ENCODE data around the gene CNOT4.
"Not testable (repeated sequence)": the region's sequence is repeated elsewhere in the genome, so short reads cannot be mapped to it uniquely, and the experiment has no call there.

The CNOT4 gene

DNA sequence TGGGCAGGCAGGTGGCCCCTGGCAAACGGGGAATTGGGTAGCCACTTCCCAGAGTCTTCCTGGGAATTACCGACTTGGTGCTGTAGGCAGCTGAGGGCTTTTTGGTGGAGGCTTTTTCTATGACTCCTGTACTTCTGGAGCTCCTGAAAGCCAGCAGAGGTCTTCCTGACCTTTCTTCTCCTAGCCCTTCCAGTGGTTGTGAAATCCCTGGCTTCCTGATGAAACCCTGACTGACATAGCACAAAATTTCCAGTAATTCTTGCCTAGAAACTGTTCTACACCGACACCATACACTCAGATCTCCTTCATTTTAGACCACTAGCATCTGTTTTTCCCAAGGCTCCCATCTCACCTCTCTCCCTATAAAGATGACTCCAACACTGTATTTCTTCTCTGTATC is 156.1 kb downstream of the CNOT4 start:
- no peak for DNase-seq

DNA sequence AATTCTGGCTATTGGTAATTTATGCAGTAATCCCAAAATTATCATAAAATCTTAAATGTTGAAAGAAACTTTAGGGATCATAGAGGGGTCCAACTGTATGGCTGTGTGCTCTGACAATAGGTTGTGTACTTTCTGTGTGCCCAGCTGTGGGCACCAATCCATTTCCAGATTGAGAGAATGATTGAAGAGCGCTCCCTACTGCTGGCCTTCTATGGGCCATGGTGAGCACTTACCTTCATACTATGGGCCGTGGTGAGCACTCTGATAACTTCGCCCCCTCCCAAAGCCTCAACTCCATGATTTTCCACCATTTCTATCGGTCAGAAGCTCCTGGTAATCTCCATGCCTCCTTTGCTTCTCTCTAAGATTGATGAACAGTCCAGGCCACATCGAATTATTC is 157.6 kb downstream of the CNOT4 start:
- DNase-seq = no peak

DNA sequence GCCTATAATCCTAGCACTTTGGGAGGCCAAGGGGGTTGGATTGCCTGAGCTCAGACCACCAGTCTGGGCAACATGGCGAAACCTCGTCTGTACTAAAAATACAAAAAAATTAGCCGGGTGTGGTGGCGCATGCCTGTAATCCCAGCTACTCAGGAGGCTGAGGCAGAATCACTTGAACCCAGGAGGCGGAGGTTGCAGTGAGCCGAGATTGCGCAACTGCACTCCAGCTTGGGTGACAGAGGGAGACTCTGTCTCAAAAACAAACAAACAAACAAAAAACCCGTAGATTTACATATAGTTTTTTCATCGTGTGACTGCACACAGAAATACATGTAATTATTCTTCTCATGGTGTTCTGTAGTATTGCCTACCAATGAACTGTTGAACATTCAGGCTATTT is 158.8 kb downstream of the CNOT4 start:
- not testable (repeated sequence) for DNase-seq

DNA sequence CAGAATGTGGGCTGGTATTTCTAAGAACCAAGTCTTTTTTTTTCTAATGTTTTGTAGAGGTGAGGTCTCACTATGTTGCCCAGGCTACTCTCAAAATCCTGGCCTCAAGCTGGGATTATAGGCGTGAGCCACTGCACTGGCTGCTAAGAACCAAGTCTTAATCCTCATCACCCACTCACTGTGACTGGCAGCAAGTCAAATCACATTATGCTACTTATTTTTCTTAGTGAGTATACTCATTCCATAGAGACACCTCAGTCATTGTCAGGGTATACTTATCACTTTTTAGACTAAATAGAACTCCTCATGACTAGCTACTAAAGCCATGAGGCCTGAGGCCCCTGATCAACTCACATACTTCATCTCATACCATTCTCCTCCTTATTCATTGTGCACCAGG is 160.2 kb downstream of the CNOT4 start:
- no peak for DNase-seq

DNA sequence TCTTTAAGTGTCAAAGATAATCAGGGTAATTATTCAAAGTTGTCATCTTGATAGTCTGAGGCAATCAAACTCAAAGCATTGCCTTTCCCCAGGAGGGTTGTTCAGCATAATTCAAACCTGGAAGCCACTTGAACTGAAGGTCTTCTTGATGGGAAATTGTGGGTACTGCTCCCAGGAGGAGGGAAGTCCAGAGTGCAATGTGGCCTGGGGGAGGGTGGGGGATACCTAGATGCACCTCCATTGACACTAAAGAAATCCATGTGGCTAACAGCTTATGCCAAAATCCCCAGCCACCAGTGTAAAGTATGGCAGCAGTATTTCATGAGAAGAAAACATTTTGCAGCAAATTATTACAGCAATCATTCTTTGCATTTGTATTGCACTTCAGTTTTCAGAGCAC is 161.4 kb downstream of the CNOT4 start:
- no peak for DNase-seq

DNA sequence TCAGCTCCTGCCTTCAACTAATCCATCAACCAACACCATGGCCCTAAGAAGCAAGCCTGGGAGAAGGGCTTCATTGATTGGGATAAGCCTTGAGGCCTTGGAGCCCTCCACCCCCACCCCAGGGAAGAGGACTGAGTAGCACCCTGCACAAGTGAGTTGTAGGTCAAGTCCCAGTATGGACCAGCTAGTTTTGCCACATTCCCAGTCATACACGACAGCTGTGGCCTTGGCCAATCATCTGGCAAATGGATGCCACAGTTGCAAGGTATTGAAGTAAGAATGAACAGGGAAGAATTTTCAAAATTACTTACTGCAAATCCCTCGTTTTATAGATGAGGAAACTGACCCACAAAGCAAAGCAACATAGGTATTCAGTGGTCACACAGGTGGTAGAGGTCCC is 166.5 kb downstream of the CNOT4 start:
- no peak for DNase-seq

DNA sequence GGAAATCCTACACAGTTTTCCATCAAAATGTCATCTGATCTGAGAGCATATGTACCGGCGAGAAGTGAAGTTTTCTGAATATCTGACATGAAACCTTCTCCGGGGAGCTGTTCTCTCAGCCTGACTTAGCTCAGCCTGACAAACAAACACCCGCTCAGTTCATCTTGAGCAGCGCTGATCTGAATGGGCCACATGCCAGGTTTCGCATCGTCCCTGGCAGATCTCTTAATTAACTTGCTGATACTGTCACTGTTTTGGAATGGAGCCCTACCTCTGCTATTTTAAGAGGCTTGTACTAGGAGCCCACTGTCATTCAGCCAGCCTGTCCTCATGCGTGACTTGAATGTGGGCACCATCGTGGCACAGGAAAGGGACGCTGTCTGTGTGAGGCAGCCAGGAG is 167.0 kb downstream of the CNOT4 start:
- peak; percentile 52 for DNase-seq

DNA sequence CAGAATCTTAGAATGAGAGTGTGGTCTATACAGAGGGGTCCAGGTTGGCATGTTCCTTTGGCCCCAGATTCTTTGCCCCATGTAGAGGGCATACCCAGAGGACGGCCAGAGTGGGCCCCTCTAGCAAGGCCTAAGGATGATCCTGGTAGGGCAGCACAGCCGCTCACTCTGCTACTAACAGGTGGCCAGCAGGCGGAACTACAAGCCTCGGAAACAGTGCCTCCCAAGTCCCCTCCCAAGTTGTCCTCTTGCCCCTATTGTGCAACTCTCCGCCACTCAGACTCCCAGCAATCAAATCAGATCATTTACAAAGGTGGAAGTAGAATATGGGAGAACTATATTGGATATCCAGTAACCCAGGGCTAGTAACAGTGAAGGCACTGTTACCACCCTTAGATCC is 168.9 kb downstream of the CNOT4 start:
- no peak for DNase-seq

DNA sequence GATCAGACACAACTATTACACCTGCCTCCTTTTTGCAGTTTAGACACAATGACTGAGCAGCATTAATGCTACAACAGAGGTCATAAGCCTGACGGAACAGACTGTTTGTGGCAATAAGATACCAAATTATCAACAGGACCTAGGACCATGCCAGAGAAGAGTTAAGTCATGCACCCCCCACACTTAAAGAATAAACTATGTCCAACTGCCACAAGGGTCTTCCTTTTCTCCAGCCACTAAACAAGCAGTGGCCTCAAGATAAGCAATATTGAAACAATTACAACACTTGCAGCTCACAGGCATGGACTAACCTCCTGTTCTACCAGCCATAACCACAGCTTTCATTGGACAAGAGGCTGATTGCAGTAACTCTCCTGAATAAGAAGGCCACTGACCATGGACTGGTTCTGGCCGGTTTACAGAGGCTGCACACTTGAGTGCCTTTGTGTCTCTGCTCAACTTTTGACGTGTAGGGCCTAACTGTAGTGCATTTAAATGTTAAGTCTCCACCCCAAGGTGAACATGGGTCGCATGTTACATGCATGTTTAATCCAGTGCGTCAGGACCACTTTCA is 171.8 kb downstream of the CNOT4 start:
- no peak for DNase-seq

DNA sequence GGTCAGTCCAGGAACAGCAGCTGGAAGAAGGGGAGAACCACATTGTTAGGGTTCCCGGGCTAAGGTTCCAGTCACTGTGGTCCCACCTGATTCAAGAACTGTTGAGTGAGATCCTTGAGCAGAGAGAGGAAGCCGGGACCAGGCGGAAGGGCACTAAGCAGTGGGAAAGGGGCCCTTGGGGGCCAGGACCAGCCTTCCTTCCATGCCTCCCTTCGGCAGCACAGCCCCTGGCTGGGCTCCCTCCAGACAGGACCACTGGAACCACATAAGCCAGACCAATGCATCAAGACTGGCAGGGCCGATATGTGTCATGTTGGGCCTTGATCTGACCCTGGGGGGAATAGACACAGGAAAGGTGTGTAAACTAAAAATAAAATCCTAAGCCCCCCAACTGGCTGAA is 172.4 kb downstream of the CNOT4 start:
- DNase-seq = no peak

DNA sequence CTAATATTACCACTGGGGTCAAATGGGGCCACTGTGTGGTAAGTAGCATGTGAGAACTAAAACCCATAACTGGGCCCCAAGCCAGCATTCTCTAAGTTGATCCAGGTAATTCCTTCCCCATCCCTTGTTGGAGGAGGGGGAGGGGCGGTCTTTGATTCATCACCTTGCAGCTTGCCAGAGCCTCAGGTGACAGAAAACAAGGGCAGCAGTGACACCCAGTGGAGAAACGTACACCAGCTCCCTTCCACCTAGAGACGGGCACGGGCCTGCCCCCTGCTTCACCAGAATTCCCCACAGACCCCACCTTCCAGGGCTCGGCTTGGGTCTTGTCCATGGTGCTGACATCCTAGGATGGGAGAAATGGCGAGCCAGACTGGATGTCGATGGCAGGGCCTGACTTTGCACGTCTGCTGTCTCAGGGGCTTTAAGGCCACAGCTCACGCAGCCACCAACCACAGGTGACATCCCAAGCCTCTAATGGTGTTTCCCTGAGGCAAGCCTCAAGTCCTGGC is 174.2 kb downstream of the CNOT4 start:
- peak; percentile 54 for DNase-seq

DNA sequence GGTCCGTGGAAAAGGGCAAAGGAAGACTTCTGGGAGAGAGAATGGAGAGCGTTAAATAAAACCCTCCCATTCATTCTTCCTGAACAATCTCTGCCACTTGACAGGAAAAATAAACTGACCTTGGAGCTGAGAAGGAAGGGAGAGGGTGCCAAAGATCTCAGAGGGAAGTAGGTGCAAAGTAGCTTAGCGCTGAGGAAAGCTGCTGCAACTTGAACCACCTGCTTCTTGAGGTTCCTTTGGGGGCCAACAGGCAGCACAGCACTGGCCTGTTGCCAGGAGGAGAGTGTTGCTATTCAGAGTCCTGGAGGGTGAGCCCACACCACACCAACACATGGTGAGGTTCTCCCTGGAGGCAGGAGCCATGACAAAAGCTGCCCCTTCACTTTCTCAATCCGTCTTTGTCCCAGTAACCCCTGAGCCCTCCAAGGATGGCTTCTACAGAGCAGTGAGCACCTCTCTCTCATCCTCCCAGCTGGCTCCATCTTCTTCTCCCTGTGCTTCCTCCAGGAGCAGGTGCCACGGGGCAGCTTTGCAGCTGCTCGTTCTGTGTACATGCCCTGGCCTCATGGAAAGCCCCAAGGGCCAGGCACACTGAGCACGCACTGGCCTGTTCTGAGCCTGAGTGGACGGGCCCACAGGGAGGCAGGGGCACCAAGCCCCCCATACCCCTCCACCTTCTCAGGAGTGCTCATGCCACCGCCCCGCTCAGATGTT is 174.9 kb downstream of the CNOT4 start:
- no peak for DNase-seq

DNA sequence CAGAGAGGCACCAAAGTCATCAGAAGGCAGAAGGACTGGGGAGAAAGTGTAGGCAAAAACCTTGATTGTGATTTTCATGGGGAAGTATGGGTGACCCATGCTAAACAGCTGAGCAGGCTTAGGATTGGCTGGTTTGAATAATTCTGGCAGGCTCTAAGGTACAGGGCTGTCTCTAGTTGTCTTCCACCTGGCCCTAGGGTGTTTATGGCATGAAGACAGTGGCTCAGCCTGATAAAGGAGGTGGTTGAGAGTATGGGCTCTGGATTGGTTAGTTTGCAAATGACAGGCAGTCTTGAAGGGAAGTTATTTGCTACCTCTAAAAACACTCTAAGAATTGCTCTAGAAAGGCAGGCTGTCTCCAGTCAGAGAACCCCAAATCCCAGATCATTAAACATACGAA is 176.0 kb downstream of the CNOT4 start:
- no peak for DNase-seq

DNA sequence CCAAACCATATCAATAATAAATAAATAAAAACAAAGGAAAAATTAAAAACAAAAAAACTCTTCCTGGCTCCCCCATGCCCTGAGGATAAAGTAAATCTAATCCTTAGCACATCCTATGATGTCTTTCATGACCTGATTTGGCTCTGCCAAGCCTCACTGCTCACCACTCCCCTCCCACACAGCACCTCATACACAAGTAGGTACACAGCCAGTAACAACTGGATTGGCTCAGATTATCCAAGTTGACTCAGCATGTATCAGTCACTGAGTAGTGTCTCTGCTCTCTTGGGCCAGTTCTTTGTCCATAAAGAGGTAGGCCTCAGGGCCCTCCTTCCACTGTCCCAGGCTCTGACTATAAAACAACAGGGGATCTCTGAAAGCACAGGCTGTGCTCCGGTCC is 176.7 kb downstream of the CNOT4 start:
- DNase-seq = no peak

DNA sequence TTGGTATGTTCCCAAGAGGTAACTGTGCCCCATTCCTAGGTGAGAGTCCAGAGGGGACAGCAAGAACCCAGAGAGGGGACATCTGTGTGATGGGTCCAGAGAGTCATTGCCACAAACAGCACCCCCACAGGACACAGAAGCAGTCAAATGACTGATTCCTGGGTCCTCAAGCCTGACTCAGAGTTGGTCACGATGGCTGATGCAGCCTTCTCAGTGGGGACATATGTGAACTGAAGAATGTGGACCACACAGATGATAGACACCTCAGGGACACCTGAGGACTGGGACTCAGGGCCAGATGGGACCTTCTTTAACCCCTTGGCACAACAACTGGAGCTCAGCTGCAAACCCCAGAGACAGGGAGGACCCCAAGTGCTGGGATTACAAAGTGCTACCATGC is 179.8 kb downstream of the CNOT4 start:
- DNase-seq = no peak

DNA sequence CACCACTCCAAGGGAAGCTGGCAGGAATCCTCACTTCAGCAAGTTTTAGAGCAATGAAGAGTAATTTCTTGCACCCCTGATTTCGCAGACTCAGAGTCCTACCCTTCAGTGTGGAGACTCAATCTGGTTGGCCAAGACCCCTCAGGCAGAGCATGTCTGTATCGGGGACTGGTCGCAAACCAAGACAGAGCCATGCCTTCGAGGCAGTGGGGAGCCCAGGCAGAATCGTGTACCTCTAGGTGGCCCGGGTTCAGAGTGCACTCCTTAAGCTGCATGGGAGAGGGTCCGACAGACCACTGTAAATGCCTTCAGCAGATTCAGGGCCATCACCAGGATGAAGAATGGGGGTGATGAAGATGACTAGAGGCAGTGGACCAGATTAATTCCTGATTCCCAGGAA is 181.4 kb downstream of the CNOT4 start:
- DNase-seq = no peak

DNA sequence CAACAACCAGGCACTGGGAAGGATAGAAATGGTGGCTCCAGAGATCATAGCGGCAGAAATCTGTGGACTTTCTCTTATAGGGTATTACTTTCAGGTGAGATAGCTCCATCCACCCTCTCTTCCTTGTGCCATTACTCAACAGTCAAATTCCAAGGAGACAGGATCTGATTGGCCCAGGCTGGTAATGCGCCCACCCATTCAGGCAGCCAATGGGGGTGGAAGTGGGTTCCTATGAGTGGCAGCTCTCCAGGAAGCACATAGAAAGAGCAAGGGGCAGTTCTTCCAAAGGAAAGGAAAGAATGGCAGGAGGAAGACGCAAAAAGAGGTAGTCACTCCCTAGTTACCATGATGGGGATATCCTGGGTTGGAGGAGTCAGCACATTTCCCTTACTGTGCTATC is 181.8 kb downstream of the CNOT4 start:
- no peak for DNase-seq

DNA sequence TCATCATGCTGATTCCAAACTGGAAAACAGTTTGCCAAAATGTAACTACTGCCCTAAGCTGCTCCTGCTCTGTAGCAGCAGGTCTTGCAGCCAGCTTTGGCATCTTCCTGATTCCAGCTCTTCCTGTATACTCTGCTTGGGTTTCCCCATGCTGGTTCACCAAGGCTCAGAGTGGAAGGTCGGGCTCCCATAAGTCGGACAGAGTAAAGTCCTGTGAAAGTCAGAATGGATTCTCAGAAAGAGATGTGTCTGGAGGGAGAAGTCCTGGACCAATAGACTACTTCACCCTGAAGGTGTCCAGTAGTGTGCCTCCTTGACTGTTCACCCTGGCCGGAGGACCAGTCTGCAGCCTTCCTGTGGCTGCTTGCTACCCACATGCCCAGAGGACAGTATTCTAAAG is 182.4 kb downstream of the CNOT4 start:
- no peak for DNase-seq

DNA sequence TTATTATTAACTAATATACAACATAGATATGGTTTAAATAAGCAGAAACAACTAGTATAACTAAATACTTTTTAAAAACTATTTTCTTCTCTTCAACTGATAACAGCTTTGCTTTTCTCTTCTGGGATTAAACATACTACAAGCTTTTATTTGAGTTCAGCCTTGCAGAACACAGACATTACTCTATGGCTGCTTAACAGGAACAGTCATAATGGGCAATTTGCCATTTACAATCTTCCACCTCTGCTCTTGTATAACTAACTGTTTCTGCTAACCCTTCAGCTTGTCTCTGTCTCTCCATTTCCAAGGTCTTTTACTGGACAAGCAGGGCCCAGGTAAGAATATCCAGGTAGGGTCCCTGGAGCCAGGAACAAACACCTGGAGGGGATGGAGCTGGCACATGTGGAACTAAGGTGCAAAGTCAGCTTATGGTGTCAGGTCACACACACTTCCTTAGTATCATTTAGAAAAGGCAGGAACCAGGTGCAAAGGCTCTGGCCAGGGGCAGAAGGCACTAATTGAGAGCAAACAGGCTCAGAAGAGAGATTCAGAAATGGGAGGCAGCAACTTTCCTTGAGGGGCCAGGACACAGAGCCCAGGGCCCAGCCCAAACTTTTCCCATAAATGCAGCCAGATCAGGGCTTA is 183.1 kb downstream of the CNOT4 start:
- no peak for DNase-seq

DNA sequence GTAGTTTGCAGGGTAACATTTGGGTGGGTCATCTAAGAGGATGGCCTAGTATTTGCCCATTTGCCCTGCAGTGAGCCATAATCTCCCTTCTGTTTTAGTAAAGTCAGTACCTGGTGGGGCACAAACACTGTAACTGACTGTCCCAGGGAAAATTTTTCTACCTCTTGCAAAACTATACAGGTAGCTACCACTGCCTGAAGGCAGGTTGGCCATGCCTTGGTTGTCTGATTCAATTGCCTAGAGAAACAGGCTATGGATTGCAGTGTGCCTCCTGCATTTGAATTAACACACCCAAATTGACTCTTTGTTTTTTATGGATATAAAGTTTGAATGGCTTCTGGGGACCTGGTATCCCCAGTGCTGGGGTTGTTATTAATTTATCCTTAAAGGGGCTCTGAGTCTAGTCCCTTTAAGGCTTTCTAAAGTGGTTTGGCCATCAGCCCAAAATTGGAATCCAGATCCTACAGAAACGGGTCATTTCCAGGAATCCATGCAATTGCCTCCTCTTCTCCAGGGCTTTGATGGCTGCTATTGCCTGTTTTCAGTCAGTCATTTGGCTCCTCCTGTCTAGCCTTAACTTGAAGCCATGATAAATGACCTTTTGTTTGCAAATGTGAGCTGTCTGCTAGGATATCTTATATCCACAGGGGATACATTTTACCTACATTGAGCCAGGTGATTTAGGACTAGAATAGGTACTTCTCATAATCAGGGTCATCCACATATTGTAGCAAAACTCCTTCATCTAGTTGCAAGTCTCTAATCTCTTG is 187.1 kb downstream of the CNOT4 start:
- DNase-seq = no peak

DNA sequence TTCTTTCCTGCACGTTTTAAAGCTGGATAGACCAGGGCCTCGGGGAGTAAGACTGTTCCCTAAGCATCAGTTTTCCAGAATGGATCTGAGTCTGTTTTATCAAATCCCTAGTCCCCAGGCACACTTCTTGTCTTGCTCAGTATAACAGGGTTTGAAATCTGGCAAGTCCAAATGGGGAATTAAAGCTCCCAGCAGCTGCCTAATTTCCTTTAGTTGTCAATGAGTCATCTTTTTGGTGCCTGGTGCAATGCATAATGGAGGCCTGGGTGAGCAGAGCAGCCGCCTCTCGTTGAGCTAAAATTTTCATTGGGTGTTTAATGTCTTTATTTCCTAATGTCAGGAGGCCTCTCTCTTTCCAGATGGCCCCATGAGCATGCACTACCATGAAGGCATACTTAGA is 188.3 kb downstream of the CNOT4 start:
- DNase-seq = peak; percentile 56

DNA sequence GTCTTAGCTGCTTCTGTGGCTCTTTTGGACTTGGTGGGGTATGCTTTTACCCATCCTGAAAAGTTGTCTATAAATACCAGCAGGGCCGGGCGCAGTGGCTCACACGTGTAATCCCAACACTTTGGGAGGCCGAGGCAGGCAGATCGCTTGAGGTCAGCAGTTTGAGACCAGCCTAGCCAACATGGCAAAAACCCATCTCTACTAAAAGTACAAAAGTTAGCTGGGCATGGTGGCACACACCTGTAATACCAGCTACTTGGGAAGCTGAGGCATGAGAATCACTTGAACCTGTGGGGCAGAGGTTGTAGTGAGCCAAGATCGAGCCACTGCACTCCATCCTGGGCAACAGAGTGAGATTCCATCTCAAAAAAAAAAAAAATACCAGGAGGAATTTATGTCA is 188.9 kb downstream of the CNOT4 start:
- not testable (repeated sequence) for DNase-seq

DNA sequence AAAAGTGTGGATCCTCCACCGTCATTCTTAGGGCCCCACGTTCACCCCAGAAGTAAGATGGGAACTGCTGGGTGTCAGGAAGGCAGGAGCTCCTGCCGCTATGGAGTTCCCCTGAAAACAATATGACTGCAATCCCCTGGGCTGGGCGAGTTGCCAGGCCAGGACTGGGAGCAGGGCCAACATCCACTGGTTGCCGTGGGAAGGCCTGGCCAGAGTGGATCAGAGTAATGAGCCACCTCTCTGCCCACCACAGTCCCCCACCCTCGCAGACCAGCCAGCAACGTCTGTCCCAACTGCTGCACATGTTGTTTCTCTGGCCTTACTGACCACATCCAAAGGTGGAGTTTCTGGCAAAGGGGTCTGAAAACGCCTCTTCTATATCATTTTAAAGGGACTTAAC is 189.6 kb downstream of the CNOT4 start:
- peak; percentile 29 for DNase-seq
